Measurements from ENCODE around the gene DHX9. TPM values are rescaled to one million over a fixed set of nuclear protein-coding genes. Genes with fewer than 3 reads are reported as not detected.

The DHX9 gene
- total RNA-seq, 2 donors from 2014 or later: 44.7 to 55.5 TPM

DNA sequence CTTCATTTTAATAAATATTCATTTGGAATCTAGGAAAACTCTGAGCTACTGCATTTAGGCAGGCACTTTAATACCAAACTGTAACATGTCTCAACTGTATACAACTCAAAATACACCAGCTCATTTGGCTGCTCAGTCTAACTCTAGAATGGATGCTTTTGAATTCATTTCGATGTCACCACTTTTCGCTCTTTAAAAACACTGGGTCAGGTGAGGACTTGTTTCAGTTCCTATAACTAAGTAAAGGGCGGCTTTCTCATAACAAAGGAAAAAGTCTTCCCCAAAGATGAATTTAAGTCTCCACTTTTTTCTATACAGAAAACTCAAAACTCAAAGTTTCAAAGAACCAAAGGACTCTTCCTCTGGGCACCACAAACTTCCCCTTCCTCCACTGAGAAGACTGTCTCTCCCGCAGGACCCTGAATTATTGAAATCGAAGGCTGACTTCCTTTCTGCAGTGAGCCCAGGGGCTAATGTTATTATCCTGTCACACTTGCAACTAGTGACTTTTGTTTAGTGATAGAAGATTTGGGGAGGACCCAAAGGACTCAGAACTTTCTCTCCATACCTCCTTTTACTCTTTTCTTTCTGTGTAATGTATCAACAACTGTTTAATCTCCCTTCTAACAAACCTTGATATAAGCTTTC, 9.7 kb upstream of the DHX9 start:
- H3K36me3 ChIP-seq: no peaks in the 10 kb centered on the region

DNA sequence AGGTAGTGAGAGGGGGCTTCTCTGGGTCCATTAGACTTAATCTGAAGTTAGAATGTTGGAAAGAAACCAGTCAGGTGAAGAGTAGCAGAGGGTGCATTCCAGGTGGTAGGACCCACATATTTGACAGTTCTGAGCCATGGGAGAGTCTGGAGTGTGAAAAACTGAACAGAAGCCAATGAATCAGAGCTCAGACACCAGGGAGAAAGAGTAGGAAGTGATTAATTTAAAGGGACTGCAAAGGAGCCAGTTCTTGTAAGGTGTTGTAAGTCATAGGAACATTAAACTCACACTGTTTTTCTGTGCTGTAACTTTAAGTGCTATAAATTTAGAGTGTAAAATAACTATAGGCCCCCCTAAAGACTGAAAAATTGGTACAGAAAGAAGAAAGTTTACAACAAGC, 5.9 kb upstream of the DHX9 start:
- H3K27me3 ChIP-seq: no peaks in the 10 kb centered on the region
- H3K9me3 ChIP-seq: no peaks in the 10 kb centered on the region
- TF ChIP-seq, protein P1, sequence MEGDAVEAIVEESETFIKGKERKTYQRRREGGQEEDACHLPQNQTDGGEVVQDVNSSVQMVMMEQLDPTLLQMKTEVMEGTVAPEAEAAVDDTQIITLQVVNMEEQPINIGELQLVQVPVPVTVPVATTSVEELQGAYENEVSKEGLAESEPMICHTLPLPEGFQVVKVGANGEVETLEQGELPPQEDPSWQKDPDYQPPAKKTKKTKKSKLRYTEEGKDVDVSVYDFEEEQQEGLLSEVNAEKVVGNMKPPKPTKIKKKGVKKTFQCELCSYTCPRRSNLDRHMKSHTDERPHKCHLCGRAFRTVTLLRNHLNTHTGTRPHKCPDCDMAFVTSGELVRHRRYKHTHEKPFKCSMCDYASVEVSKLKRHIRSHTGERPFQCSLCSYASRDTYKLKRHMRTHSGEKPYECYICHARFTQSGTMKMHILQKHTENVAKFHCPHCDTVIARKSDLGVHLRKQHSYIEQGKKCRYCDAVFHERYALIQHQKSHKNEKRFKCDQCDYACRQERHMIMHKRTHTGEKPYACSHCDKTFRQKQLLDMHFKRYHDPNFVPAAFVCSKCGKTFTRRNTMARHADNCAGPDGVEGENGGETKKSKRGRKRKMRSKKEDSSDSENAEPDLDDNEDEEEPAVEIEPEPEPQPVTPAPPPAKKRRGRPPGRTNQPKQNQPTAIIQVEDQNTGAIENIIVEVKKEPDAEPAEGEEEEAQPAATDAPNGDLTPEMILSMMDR (IDR thresholded peaks at IDR 0.05): no peak
- no peak for DNase-seq (ENCODE audit: low spot score)
- no peaks in the 10 kb centered on the region for H3K36me3 ChIP-seq
- H3K27ac ChIP-seq: no peak overlapping the region
- no peaks in the 10 kb centered on the region for H3K4me1 ChIP-seq
- no peak overlapping the region for H3K4me3 ChIP-seq

More for the DNA sequence above, 9.7 kb upstream of the DHX9 start:
- TF ChIP-seq, protein P1 (IDR thresholded peaks at IDR 0.05): no peak
- H3K27me3 ChIP-seq: no peaks in the 10 kb centered on the region
- DNase-seq (ENCODE audit: low spot score): no peak
- H3K27ac ChIP-seq: no peak overlapping the region
- no peak overlapping the region for H3K4me3 ChIP-seq
- no peaks in the 10 kb centered on the region for H3K4me1 ChIP-seq
- H3K9me3 ChIP-seq: no peaks in the 10 kb centered on the region

DNA sequence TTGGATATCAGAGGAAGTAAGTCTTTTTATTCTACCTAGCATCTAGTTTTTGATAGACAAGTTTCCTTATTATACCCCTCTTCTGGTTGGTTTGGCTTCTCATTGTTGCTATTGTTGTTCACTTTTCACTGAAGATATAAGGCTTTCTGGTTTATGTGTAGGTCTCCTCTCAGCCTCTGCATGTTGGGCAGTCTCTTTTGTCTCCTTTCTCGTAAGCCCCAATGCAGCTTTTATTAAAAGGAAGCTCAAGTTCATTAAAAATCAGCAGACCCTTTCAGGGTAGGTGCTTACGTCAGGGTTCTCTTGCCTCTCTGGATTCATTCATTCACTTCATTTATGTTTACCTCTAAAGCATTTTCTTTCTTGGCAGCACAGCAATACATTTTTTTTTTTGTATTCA, 4.8 kb upstream of the DHX9 start:
- Histone ChIP-seq H3K36me3 (no peaks in the 10 kb centered on the region), H3K27me3 (no peaks in the 10 kb centered on the region), H3K4me3 (no peak overlapping the region), H3K9me3 (no peaks in the 10 kb centered on the region), H3K27ac (no peak overlapping the region), H3K4me1 (peaks cover 0 to 3% of the 10 kb centered on the region in 2 donors)
- TF ChIP-seq, protein P1 (IDR thresholded peaks at IDR 0.05): no peak
- no peak for DNase-seq (ENCODE audit: low spot score)

DNA sequence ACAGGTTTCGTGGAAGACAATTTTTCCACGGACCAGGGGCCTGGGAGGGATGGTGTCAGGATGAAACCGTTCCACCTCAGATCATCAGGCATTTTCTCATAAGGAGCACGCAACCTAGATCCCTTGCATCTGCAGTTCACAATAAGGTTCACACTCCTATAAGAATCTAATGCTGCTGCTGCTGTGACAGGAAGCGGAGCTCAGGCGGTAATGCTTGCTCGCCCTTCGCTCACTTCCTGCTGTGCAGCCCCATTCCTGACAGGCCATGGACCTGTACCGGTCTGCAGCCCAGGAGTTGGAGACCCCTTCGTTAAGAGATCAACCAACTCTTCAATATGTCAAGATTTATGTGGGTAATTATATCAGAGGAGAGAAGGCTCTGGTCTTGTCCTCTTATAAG, 3.3 kb upstream of the DHX9 start:
- Histone ChIP-seq H3K36me3 (no peaks in the 10 kb centered on the region), H3K27me3 (no peaks in the 10 kb centered on the region), H3K27ac (no peak overlapping the region), H3K4me1 (peaks cover 0 to 9% of the 10 kb centered on the region in 2 donors), H3K9me3 (no peaks in the 10 kb centered on the region), H3K4me3 (no peak overlapping the region)
- DNase-seq (ENCODE audit: low spot score): no peak
- TF ChIP-seq, protein P1 (IDR thresholded peaks at IDR 0.05): no peak

DNA sequence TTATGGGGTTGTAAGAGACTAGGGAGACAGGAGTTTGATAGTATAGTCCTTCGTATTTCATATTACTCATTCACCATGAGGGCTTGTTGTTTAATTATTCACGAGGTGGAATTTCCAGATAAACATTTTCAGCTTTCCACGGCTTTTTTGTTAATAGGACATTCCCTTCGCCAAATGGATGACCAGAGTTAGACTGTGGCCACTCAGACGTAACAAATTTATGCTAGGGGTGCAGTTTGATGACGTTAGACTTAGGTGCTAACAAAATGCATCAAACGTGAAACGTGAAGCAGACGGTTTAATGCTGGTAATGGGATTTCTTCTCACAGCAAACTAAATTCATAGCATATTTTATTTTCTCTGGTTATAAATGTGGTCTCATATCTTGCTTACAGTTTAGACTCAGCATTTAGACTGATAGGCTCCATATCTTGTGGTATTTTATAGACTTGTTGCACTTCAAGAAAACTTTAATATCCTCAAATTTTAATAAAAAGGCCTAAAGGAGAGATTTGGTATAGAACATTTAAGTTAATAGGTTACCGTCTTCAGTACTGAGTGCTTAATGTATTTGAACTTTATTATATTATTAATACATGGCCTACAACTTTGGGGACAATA, 2.3 kb downstream of the DHX9 start:
- H3K27me3 ChIP-seq: no peaks in the 10 kb centered on the region
- H3K4me3 ChIP-seq: no peak overlapping the region
- peaks cover 20% of the 10 kb centered on the region for H3K36me3 ChIP-seq
- H3K27ac ChIP-seq: no peak overlapping the region
- peaks cover 0 to 27% of the 10 kb centered on the region in 2 donors for H3K4me1 ChIP-seq
- no peak for DNase-seq (ENCODE audit: low spot score)
- TF ChIP-seq, protein P1 (IDR thresholded peaks at IDR 0.05): no peak
- no peaks in the 10 kb centered on the region for H3K9me3 ChIP-seq

Measured in right atrium auricular region (tissue), 2 donors.